ENCODE measurements around the gene ODAM. TPM values are rescaled to one million over a fixed set of nuclear protein-coding genes. Genes with fewer than 3 reads are reported as not detected.

ODAM gene, protein sequence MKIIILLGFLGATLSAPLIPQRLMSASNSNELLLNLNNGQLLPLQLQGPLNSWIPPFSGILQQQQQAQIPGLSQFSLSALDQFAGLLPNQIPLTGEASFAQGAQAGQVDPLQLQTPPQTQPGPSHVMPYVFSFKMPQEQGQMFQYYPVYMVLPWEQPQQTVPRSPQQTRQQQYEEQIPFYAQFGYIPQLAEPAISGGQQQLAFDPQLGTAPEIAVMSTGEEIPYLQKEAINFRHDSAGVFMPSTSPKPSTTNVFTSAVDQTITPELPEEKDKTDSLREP
- total RNA-seq = not detected
- polyA plus RNA-seq (ENCODE audit: insufficient read depth in 1 of 8, insufficient read length in 8 of 8, low replicate concordance in 1 of 8) = under 1 TPM in 1 of 8 donors, not detected in 7; 0.34 TPM
- long read RNA-seq, donor 1 = 0 reads
- long read RNA-seq, donor 2 = 0 reads
- long read RNA-seq, donor 3 = 0 reads
- long read RNA-seq, donor 4 = 0 reads
- long read RNA-seq, donor 5 = 0 reads
- long read RNA-seq, donor 6 = 0 reads
- long read RNA-seq, donor 7 = 0 reads
- long read RNA-seq, donor 8 = 0 reads
- long read RNA-seq, donor 9 = 0 reads
- long read RNA-seq, donor 10 = 0 reads
- long read RNA-seq, donor 11 = 0 reads

DNA sequence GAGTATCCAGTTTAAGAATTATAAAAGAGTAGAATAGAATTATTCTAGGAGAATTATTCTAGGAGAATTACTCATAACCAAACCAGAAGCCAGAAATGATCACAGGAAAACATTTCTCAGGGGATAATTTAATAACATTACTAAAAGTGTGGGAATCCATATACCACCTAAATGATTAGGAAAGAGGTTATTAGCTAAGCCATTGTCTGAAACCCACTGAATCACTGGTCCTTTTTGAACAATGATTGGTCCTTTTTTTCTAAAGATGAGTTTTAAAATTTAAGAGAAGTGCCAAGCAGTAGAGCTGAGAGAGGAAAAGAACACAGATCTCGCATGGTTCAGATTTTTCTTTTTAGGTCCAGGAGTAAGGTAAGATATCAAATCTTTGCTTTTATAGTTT lies at the start of gene ODAM:
Gene ODAM (plus strand): TSS at position 301 of the 400 bp plus-strand sequence. CDS start 819 bp downstream, outside the sequence.
- Histone ChIP-seq H3K4me1 (ENCODE audit: control insufficient read depth, insufficient read depth, low read length) (no peaks in the 10 kb centered on the region), H3K9me3 (replicated peaks; ENCODE audit: control insufficient read depth, low read depth, low read length) (no peaks in the 10 kb centered on the region), H3K27ac (ENCODE audit: low read length) (no peak within 1 kb of the TSS), H3K27me3 (ENCODE audit: control insufficient read depth, insufficient read depth, low read length) (no peaks in the 10 kb centered on the region), H3K36me3 (ENCODE audit: control insufficient read depth, insufficient read depth, low read length) (no peaks in the 10 kb centered on the region), H3K4me3 (ENCODE audit: low read length) (no peak within 1 kb of the TSS)
- DNase-seq = no peak
- WGBS (ENCODE audit: insufficient coverage) = 86% methylated on average over 1 of the region's 1 CpG

DNA sequence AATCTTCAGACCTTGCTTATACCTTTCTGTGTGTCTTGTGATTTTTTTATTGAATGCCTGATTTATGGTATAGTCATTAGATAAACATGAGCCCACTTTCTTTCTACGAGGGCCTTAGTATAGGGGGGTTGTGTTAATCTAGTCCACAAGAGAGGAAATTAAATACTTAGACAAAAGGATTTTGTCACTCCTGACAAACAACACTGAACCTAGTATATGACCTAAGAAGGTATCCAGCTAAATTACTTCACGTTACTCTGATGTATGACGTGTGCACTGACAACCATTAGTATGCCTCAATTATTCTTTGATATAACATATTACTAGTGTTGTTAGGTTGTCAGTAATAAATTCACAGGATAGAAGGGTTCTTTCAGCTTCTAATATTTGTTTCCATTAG lies 44.3 kb upstream of the ODAM start:
- no CpG with 5 or more reads among the region's 3 CpGs for WGBS (ENCODE audit: insufficient coverage)
- Histone ChIP-seq H3K36me3 (ENCODE audit: control insufficient read depth, insufficient read depth, low read length) (no peaks in the 10 kb centered on the region), H3K4me3 (ENCODE audit: low read length) (no peak overlapping the region), H3K27me3 (ENCODE audit: control insufficient read depth, insufficient read depth, low read length) (no peaks in the 10 kb centered on the region), H3K9me3 (replicated peaks; ENCODE audit: control insufficient read depth, low read depth, low read length) (no peaks in the 10 kb centered on the region), H3K4me1 (ENCODE audit: control insufficient read depth, insufficient read depth, low read length) (no peaks in the 10 kb centered on the region), H3K27ac (ENCODE audit: low read length) (no peak overlapping the region)
- DNase-seq = no peak

DNA sequence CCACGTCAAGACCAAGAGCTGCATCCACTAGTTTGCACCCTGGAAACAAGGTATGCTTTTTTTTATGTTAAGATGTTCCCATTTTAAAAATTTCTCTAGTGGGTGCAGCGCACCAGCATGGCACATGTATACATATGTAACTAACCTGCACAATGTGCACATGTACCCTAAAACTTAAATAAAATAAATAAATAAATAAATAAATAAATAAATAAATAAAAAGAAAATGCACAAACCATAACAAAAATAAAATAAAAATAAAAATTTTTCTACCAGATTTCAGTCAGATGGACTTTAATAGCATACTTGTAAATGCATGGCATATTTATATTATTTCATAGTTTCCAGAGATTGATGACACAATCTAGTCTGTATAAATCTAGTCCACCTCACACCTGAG lies 43.4 kb upstream of the ODAM start:
- DNase-seq = no peak
- Histone ChIP-seq H3K4me3 (ENCODE audit: low read length) (no peak overlapping the region), H3K36me3 (ENCODE audit: control insufficient read depth, insufficient read depth, low read length) (no peaks in the 10 kb centered on the region), H3K27ac (ENCODE audit: low read length) (no peak overlapping the region), H3K27me3 (ENCODE audit: control insufficient read depth, insufficient read depth, low read length) (no peaks in the 10 kb centered on the region), H3K4me1 (ENCODE audit: control insufficient read depth, insufficient read depth, low read length) (no peaks in the 10 kb centered on the region), H3K9me3 (replicated peaks; ENCODE audit: control insufficient read depth, low read depth, low read length) (no peaks in the 10 kb centered on the region)
- no CpG with 5 or more reads among the region's 2 CpGs for WGBS (ENCODE audit: insufficient coverage)

- WGBS (ENCODE audit: insufficient coverage) = no CpG with 5 or more reads among the region's 3 CpGs
Observed at GRCh38 chr4:70153937-70154336, 41.6 kb upstream of the ODAM start, which contains the start of gene PRR27. TSS of gene PRR27 (plus strand) at chr4:70154237. CDS start at chr4:70154376, 139 bp downstream.

GRCh38 chr4:70158576-70158975 lies 36.9 kb upstream of the ODAM start:
- no peaks in the 10 kb centered on the region for H3K36me3 ChIP-seq (ENCODE audit: control insufficient read depth, insufficient read depth, low read length)
- no peaks in the 10 kb centered on the region for H3K9me3 ChIP-seq (replicated peaks; ENCODE audit: control insufficient read depth, low read depth, low read length)
- no peak overlapping the region for H3K4me3 ChIP-seq (ENCODE audit: low read length)
- no peaks in the 10 kb centered on the region for H3K27me3 ChIP-seq (ENCODE audit: control insufficient read depth, insufficient read depth, low read length)
- no peaks in the 10 kb centered on the region for H3K4me1 ChIP-seq (ENCODE audit: control insufficient read depth, insufficient read depth, low read length)
- 76% methylated on average over 2 of the region's 2 CpGs for WGBS (ENCODE audit: insufficient coverage)
- H3K27ac ChIP-seq (ENCODE audit: low read length) = no peak overlapping the region
- DNase-seq = no peak

More at GRCh38 chr4:70153937-70154336, 41.6 kb upstream of the ODAM start, which contains the start of gene PRR27:
- no peak for DNase-seq
- no peaks in the 10 kb centered on the region for H3K4me1 ChIP-seq (ENCODE audit: control insufficient read depth, insufficient read depth, low read length)
- H3K4me3 ChIP-seq (ENCODE audit: low read length) = no peak within 1 kb of the TSS
- no peaks in the 10 kb centered on the region for H3K36me3 ChIP-seq (ENCODE audit: control insufficient read depth, insufficient read depth, low read length)
- no peaks in the 10 kb centered on the region for H3K27me3 ChIP-seq (ENCODE audit: control insufficient read depth, insufficient read depth, low read length)
- no peak within 1 kb of the TSS for H3K27ac ChIP-seq (ENCODE audit: low read length)
- H3K9me3 ChIP-seq (replicated peaks; ENCODE audit: control insufficient read depth, low read depth, low read length) = no peaks in the 10 kb centered on the region

DNA sequence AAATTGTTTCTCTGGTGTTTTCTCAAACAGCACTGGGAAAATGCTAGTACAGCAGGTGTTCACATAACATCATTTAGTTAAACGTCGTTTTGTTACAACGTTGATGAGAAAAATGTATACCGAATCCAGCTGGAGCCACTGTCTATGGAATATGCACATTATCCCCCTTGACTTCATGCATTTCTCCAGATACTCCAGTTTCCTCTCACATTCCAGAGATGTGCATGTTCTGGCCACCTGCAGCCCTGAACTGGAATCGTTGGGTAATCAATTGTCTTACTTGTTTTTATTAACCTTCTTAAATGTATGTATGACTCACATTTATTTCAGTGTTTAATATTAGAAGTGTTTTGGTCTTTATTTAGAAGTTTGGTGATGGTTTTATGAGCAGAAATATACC lies 18.4 kb upstream of the ODAM start:
- H3K9me3 ChIP-seq (replicated peaks; ENCODE audit: control insufficient read depth, low read depth, low read length) = no peaks in the 10 kb centered on the region
- H3K4me3 ChIP-seq (ENCODE audit: low read length) = no peak overlapping the region
- no peaks in the 10 kb centered on the region for H3K36me3 ChIP-seq (ENCODE audit: control insufficient read depth, insufficient read depth, low read length)
- WGBS (ENCODE audit: insufficient coverage) = 50% methylated on average over 2 of the region's 5 CpGs
- no peaks in the 10 kb centered on the region for H3K4me1 ChIP-seq (ENCODE audit: control insufficient read depth, insufficient read depth, low read length)
- DNase-seq = peak; percentile 60
- H3K27ac ChIP-seq (ENCODE audit: low read length) = no peak overlapping the region
- no peaks in the 10 kb centered on the region for H3K27me3 ChIP-seq (ENCODE audit: control insufficient read depth, insufficient read depth, low read length)

GRCh38 chr4:70178075-70178660 lies 17.4 kb upstream of the ODAM start:
- Histone ChIP-seq H3K36me3 (ENCODE audit: control insufficient read depth, insufficient read depth, low read length) (no peaks in the 10 kb centered on the region), H3K4me3 (ENCODE audit: low read length) (no peak overlapping the region), H3K27ac (ENCODE audit: low read length) (no peak overlapping the region), H3K9me3 (replicated peaks; ENCODE audit: control insufficient read depth, low read depth, low read length) (no peaks in the 10 kb centered on the region), H3K4me1 (ENCODE audit: control insufficient read depth, insufficient read depth, low read length) (no peaks in the 10 kb centered on the region), H3K27me3 (ENCODE audit: control insufficient read depth, insufficient read depth, low read length) (no peaks in the 10 kb centered on the region)
- DNase-seq = no peak
- 50% methylated on average over 3 of the region's 5 CpGs for WGBS (ENCODE audit: insufficient coverage)

GRCh38 chr4:70179811-70180210 lies 15.7 kb upstream of the ODAM start:
- Histone ChIP-seq H3K4me1 (ENCODE audit: control insufficient read depth, insufficient read depth, low read length) (no peaks in the 10 kb centered on the region), H3K27me3 (ENCODE audit: control insufficient read depth, insufficient read depth, low read length) (no peaks in the 10 kb centered on the region), H3K9me3 (replicated peaks; ENCODE audit: control insufficient read depth, low read depth, low read length) (no peaks in the 10 kb centered on the region), H3K4me3 (ENCODE audit: low read length) (no peak overlapping the region), H3K36me3 (ENCODE audit: control insufficient read depth, insufficient read depth, low read length) (no peaks in the 10 kb centered on the region), H3K27ac (ENCODE audit: low read length) (no peak overlapping the region)
- WGBS (ENCODE audit: insufficient coverage) = 50% methylated on average over 1 of the region's 2 CpGs
- DNase-seq = peak; percentile 19

DNA sequence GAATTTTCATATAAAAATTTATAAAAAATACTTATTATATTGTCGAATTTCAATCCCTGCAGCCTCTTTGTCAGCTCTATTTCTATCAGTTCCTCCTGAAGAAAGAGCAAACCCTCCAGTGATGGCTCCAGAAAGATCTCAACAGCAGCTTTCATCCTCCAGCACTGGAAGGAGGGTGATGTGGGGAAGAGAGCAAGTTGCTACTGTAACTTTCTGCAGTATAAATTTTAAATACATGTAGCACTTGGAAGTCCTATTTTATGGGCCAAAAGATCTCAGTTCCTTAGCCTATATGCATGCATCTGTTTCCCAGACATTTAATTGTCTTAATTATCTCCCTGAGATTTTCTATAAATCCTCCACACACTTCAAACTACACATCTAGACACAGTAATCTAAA lies 13.7 kb upstream of the ODAM start:
- no CpG with 5 or more reads among the region's 1 CpG for WGBS (ENCODE audit: insufficient coverage)
- H3K27me3 ChIP-seq (ENCODE audit: control insufficient read depth, insufficient read depth, low read length) = no peaks in the 10 kb centered on the region

DNA sequence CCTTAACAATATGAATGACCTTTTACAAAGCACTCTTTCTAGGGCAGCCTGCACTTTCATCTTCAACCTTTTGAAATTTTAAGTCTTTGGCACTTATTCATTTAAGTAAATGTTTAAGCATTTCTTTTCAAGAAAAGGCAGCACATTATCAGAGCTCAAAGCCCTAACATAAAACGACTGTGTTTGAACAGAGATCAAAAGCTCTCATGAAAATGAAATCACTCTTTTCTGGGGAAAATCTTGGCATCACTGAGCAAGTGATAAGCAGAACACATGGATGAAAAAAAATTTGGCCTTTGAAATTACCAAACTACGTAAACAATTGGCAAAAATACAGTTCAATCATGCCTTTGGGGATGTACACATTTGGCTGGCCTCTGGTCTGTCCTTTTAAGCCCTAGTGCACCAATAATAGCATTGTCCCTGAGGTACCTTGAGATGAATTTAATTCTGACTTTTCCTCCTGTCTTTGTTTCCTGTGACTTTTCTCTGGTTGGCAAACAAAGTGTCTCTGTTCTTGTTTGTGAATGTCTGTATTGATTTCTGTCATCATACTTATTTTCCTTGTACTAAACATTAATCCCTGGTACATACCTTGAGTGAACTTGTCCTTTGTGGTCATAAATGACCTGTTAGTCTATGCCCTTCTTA lies 12.9 kb upstream of the ODAM start:
- no CpG with 5 or more reads among the region's 2 CpGs for WGBS (ENCODE audit: insufficient coverage)
- Histone ChIP-seq H3K36me3 (ENCODE audit: control insufficient read depth, insufficient read depth, low read length) (no peaks in the 10 kb centered on the region), H3K4me3 (ENCODE audit: low read length) (no peak overlapping the region), H3K4me1 (ENCODE audit: control insufficient read depth, insufficient read depth, low read length) (no peaks in the 10 kb centered on the region), H3K27me3 (ENCODE audit: control insufficient read depth, insufficient read depth, low read length) (no peaks in the 10 kb centered on the region), H3K27ac (ENCODE audit: low read length) (no peak overlapping the region), H3K9me3 (replicated peaks; ENCODE audit: control insufficient read depth, low read depth, low read length) (no peaks in the 10 kb centered on the region)
- DNase-seq = peak; percentile 37

More for the DNA sequence above, 13.7 kb upstream of the ODAM start:
- Histone ChIP-seq H3K9me3 (replicated peaks; ENCODE audit: control insufficient read depth, low read depth, low read length) (no peaks in the 10 kb centered on the region), H3K4me1 (ENCODE audit: control insufficient read depth, insufficient read depth, low read length) (no peaks in the 10 kb centered on the region), H3K36me3 (ENCODE audit: control insufficient read depth, insufficient read depth, low read length) (no peaks in the 10 kb centered on the region), H3K27ac (ENCODE audit: low read length) (no peak overlapping the region), H3K4me3 (ENCODE audit: low read length) (no peak overlapping the region)
- DNase-seq = no peak

Data from muscle of leg (tissue), 16 donors.